Lower leg skin (tissue), 4 donors: ENCODE measurements around the gene C1orf210. TPM values are rescaled to one million over a fixed set of nuclear protein-coding genes. Genes with fewer than 3 reads are reported as not detected.

Experiments used
- DNase-seq, 2 donors: peaks; one replicate each; pipeline ENCODE4 v3.0.0-alpha.2; 2019; ENCODE audit warnings: low spot score in 2 of 2
- H3K4me3 ChIP-seq: fragments of 200-600 bp; sonication (generic); 2 replicates; pipeline ENCODE4 v1.5.1; 2017; ENCODE audit warnings: mild to moderate bottlenecking, low read depth; ENCODE audit not compliant: poor library complexity, severe bottlenecking
- POLR2A ChIP-seq, 2 donors: fragments of 450-650 bp; IDR thresholded peaks; one replicate each; pipeline ENCODE4 v1.6.1; 2016 to 2017; ENCODE audit warnings: antibody characterized with exemption in 2 of 2, mild to moderate bottlenecking in 1 of 2, moderate library complexity in 1 of 2
- WGBS, 2 donors: methylation state at CpG; one replicate each; pipeline ENCODE4 v1.1.5; 2018; 5-methylcytosine and 5-hydroxymethylcytosine counted together
- intact Hi-C: fragments of 100-400 bp; cut with DNase I; formaldehyde crosslinking; loops from one replicate; pipeline ENCODE4 v1.15.0; 2023; ENCODE audit warnings: low total_unique reads
- total RNA-seq, 4 donors: library from RNA; depleted of rRNA; stranded (reverse); fragments of >200 nt; gene quantifications; one replicate each; pipeline ENCODE4 v1.1.0, GENCODE V29; 2016
- TF ChIP-seq, protein P1 (sequence below), 3 donors: fragments of 450-650 bp; IDR thresholded peaks; one replicate each; pipeline ENCODE4 v1.5.1; 2016; ENCODE audit warnings: antibody characterized with exemption in 3 of 3, mild to moderate bottlenecking in 3 of 3, moderate library complexity in 2 of 3

C1orf210 gene
- total RNA-seq, 4 donors from 2014 or later, result 16.1 to 28.2 (median 25.4) TPM

DNA sequence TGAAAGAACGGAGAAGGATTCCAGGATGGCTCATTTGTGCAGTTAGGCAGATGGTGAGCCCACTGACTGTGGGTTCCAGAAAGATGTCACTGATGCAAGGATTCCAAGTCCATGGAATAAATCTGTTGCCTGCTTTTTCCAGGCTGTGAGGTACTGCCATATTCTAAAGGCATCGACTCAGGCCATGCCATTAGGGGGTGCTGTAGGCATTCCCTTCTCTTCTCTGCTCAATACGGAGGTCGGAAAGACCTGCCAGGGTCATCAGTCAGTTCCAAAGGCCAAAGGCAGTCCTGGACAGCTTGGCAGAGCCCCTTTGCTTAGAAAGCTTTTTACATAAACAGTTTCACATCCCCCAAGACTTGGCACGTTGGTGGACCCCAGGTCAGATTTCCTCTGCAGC, 47.3 kb downstream of the C1orf210 start:
- 23 to 26% methylated on average over 5 of the region's 5 CpGs for WGBS, 2 donors
- intact Hi-C loops, result no loop called here
- TF ChIP-seq, protein P1, sequence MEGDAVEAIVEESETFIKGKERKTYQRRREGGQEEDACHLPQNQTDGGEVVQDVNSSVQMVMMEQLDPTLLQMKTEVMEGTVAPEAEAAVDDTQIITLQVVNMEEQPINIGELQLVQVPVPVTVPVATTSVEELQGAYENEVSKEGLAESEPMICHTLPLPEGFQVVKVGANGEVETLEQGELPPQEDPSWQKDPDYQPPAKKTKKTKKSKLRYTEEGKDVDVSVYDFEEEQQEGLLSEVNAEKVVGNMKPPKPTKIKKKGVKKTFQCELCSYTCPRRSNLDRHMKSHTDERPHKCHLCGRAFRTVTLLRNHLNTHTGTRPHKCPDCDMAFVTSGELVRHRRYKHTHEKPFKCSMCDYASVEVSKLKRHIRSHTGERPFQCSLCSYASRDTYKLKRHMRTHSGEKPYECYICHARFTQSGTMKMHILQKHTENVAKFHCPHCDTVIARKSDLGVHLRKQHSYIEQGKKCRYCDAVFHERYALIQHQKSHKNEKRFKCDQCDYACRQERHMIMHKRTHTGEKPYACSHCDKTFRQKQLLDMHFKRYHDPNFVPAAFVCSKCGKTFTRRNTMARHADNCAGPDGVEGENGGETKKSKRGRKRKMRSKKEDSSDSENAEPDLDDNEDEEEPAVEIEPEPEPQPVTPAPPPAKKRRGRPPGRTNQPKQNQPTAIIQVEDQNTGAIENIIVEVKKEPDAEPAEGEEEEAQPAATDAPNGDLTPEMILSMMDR (IDR thresholded peaks at IDR 0.05), result no peak
- TF ChIP-seq POLR2A (IDR thresholded peaks at IDR 0.05), result no peak
- H3K4me3 ChIP-seq, result no peak overlapping the region
- peak; percentile 46 to 84 for DNase-seq

DNA sequence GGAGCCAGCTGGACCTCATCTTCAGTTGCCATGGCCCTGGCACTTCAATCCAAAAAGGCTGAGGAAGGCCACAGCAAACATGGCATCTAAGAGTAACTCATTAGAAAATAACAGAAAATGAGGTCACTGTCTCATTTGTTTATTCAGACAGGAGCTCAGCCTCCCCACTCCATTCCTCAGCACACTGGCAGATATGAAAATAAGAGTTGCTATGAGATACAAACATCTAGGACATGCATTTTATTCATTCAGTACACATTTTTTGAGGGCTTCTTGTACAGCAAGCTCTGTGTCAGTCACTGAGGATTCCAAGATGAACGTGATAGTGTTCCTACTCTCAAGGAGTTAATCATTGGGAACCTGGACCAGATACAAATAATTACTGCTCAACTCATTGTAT, 48.3 kb downstream of the C1orf210 start:
- H3K4me3 ChIP-seq, result no peak overlapping the region
- intact Hi-C loops, result no loop called here
- DNase-seq, result no peak
- 54% methylated on average over 1 of the region's 1 CpG for WGBS, 2 donors
- TF ChIP-seq POLR2A (IDR thresholded peaks at IDR 0.05), result no peak
- TF ChIP-seq, protein P1 (IDR thresholded peaks at IDR 0.05), result no peak

DNA sequence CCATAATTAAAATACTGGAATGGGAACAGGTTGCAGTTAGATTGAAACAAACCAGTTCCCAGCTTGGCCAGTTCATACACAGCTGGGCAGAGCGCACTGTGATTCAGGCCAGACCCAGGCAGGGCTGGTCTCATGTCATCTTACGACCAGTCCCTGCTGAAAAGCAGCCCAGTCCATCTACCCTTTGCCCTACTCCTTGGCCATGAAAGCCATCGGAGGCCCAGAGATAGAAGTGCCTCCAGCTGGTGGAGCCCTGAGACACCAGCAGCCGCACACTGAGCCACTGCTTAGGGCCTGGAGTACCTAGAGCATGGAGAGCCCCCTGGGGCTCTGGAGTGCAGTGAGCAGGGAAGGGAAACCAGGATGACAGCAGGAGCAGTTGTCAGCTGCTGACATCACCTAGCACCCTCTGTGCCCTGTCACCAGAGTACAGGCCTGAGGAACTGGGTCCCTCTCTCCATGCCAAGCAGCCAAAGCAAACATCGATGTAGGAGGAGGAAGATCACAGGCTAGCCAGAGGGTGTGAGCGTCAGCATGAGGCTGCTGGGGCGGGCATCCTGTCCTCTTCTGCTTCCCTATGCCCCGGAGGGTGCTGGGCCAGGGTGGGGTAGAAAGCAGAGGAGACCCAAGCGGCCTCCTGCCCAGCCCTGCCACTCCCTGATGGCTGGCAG, 49.8 kb downstream of the C1orf210 start:
- peak in 1 of 2 donors; percentile 83 for DNase-seq
- intact Hi-C loops, result no loop called here
- TF ChIP-seq POLR2A (IDR thresholded peaks at IDR 0.05), result no peak
- TF ChIP-seq, protein P1 (IDR thresholded peaks at IDR 0.05), result no peak
- WGBS, 2 donors, result 50 to 52% methylated on average over 7 to 9 of the region's 9 CpGs
- H3K4me3 ChIP-seq, result no peak overlapping the region

DNA sequence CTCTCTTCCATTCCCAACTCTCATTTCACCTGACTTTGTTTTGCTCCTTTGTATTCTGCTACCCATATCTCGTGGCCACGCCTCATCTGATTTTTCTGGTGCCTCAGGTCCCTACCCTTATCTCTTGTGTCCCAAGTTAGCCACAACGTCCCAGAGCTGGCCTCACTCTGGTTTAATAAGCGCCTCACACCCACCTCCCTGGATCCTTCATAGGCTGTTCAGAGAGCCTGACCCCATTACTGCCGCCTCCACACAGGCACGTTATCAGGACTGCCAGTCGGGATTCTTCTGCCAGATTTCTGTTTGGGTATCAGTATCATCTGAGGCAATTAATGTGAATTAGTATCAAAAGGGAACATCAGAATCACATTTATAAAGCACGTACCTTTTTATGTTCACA, 50.3 kb downstream of the C1orf210 start:
- no peak for TF ChIP-seq POLR2A (IDR thresholded peaks at IDR 0.05)
- TF ChIP-seq, protein P1 (IDR thresholded peaks at IDR 0.05), result no peak
- H3K4me3 ChIP-seq, result no peak overlapping the region
- 58 to 73% methylated on average over 8 of the region's 8 CpGs for WGBS, 2 donors
- intact Hi-C loops, result no loop called here
- DNase-seq, result no peak

DNA sequence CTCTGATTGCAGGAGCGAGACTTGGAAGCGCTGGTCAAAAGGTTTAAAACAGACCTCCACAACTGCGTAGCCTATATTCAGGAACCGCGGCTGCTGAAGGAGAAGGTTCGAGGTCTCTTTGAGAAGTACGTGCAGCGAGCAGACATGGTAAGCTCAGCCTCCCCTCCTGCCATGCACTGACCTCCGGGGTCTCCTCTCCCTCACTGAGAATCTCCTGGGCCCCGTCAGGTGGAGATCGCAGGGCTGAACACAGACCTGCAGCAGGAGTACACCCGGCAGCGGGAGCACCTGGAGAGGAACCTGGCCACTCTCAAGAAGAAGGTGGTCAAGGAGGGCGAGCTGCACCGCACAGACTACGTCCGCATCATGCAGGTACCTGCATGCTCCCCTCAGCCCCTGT, 51.1 kb downstream of the C1orf210 start:
- H3K4me3 ChIP-seq, result no peak overlapping the region
- peak in 1 of 2 donors; percentile 61 for DNase-seq
- TF ChIP-seq, protein P1 (IDR thresholded peaks at IDR 0.05), result no peak
- no peak for TF ChIP-seq POLR2A (IDR thresholded peaks at IDR 0.05)
- intact Hi-C loops, result no loop called here
- WGBS, 2 donors, result 94 to 97% methylated on average over 13 to 17 of the region's 17 CpGs

DNA sequence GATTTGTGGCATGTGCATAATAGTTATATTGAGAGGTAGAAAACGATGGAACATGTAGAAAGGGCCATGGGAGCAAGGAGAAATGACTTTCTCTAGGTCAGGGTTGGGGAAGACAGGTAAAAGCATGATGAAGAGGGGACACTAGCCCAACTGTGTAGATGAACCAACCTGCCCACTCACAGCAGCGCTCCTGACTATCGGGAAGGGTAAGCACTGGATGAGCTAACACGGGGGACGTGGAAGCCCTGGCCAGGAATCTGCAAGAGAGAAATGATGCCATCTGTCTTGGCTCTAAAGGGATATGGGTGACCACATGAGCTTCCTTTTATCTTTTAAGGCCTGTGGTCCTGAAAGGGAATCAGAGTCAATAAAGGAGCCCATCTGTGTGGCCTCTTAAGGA, 51.8 kb downstream of the C1orf210 start:
- 89 to 91% methylated on average over 5 of the region's 5 CpGs for WGBS, 2 donors
- TF ChIP-seq POLR2A (IDR thresholded peaks at IDR 0.05), result no peak
- TF ChIP-seq, protein P1 (IDR thresholded peaks at IDR 0.05), result no peak
- no peak overlapping the region for H3K4me3 ChIP-seq
- intact Hi-C loops, result no loop called here
- DNase-seq, result no peak
